ENCODE data around the gene SLC2A6. TPM values are rescaled to one million over a fixed set of nuclear protein-coding genes. Genes with fewer than 3 reads are reported as not detected.

SLC2A6 gene
- total RNA-seq = 2.6 and 2.9 TPM in 2 replicates

- H3K27me3 ChIP-seq (ENCODE audit: control insufficient read depth, insufficient read depth, low read length) = no peaks in the 10 kb centered on the region
- DNase-seq (ENCODE audit: low read depth) = peak; percentile 68
- H3K36me3 ChIP-seq (ENCODE audit: control insufficient read depth, insufficient read depth, low read length) = peaks cover 4% of the 10 kb centered on the region
- peak within 1 kb of the TSS; percentile 54 for H3K4me3 ChIP-seq (ENCODE audit: low read depth, low read length)
- TF ChIP-seq, protein P1, sequence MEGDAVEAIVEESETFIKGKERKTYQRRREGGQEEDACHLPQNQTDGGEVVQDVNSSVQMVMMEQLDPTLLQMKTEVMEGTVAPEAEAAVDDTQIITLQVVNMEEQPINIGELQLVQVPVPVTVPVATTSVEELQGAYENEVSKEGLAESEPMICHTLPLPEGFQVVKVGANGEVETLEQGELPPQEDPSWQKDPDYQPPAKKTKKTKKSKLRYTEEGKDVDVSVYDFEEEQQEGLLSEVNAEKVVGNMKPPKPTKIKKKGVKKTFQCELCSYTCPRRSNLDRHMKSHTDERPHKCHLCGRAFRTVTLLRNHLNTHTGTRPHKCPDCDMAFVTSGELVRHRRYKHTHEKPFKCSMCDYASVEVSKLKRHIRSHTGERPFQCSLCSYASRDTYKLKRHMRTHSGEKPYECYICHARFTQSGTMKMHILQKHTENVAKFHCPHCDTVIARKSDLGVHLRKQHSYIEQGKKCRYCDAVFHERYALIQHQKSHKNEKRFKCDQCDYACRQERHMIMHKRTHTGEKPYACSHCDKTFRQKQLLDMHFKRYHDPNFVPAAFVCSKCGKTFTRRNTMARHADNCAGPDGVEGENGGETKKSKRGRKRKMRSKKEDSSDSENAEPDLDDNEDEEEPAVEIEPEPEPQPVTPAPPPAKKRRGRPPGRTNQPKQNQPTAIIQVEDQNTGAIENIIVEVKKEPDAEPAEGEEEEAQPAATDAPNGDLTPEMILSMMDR (IDR thresholded peaks at IDR 0.05; ENCODE audit: insufficient read depth, low read length, severe bottlenecking) = no peak
- no peak for FAIRE-seq
Measured at GRCh38 chr9:133478851-133479711, at the start of gene SLC2A6. TSS of gene SLC2A6 (minus strand) at chr9:133479099. CDS start at chr9:133479059, 40 bp downstream.

- H3K27me3 ChIP-seq (ENCODE audit: control insufficient read depth, insufficient read depth, low read length) = peaks cover 26% of the 10 kb centered on the region
- DNase-seq (ENCODE audit: low read depth) (no peak), FAIRE-seq (no peak)
- H3K4me3 ChIP-seq (ENCODE audit: low read depth, low read length) = no peak overlapping the region
- H3K36me3 ChIP-seq (ENCODE audit: control insufficient read depth, insufficient read depth, low read length) = no peaks in the 10 kb centered on the region
- TF ChIP-seq, protein P1 (IDR thresholded peaks at IDR 0.05; ENCODE audit: insufficient read depth, low read length, severe bottlenecking) = no peak
Measured at GRCh38 chr9:133528001-133528875, 49.3 kb upstream of the SLC2A6 start.

DNA sequence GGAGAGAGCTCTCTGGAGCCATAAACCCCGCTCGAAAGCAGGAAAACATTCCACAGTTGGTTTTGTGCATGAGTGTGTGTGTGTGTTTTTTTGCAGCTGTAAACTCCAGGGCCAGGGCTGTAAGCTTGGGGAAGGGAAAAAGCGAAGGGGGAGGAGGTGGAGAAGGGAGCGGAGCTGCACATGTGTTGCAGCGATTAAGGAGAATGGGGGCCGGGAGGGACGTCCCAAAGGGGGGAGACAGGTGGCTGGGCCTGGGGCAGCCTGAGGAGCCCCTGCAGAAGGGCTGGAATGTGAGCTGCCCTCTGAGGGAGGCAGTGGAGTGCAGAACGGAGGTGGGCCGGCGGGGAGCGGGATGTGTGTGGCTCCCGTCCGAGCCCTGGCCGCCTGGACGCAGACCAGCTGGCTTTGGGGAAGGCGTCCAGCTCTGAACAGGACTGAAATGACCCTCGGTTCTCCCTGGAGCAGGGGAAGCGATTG is 48.6 kb upstream of the SLC2A6 start:
- Histone ChIP-seq H3K27me3 (ENCODE audit: control insufficient read depth, insufficient read depth, low read length) (peaks cover 26% of the 10 kb centered on the region), H3K36me3 (ENCODE audit: control insufficient read depth, insufficient read depth, low read length) (no peaks in the 10 kb centered on the region), H3K4me3 (ENCODE audit: low read depth, low read length) (no peak overlapping the region)
- TF ChIP-seq, protein P1 (IDR thresholded peaks at IDR 0.05; ENCODE audit: insufficient read depth, low read length, severe bottlenecking) = no peak
- no peak for DNase-seq (ENCODE audit: low read depth)
- FAIRE-seq = no peak

DNA sequence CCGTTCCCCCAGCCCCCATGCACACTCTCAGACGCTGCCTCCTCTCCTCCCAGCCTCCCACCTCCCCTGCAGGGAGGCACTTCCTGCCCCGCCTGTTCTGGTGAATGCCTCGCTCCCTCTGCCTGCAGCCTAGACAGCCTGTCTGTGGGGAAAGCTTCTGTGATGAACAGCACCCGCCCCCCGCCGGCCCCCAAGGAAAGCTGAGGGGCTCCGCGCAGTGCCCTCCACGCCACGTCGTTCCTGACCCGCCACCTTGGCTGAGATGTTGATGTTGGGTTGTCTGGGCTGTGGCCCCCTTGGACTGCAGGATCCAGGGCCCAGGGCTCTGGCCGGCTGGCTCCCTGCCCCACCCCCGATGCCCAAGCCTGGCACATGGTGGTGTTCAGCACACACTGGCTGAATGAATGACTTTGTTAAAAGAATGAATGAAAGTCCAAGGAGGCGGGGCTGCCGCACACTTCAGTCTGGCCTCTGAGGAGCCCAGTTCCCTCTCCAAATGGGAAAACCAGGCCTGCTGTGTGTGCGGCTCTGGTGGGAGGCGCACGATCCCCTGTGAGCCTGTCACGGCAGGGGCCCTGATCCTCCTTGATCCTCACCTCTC is 47.9 kb upstream of the SLC2A6 start:
- no peak for FAIRE-seq
- DNase-seq (ENCODE audit: low read depth) = no peak
- H3K4me3 ChIP-seq (ENCODE audit: low read depth, low read length) = no peak overlapping the region
- H3K36me3 ChIP-seq (ENCODE audit: control insufficient read depth, insufficient read depth, low read length) = no peaks in the 10 kb centered on the region
- TF ChIP-seq, protein P1 (IDR thresholded peaks at IDR 0.05; ENCODE audit: insufficient read depth, low read length, severe bottlenecking) = no peak
- peaks cover 26% of the 10 kb centered on the region for H3K27me3 ChIP-seq (ENCODE audit: control insufficient read depth, insufficient read depth, low read length)

- Histone ChIP-seq H3K36me3 (ENCODE audit: control insufficient read depth, insufficient read depth, low read length) (no peaks in the 10 kb centered on the region), H3K4me3 (ENCODE audit: low read depth, low read length) (no peak overlapping the region), H3K27me3 (ENCODE audit: control insufficient read depth, insufficient read depth, low read length) (peaks cover 28% of the 10 kb centered on the region)
- TF ChIP-seq, protein P1 (IDR thresholded peaks at IDR 0.05; ENCODE audit: insufficient read depth, low read length, severe bottlenecking) = no peak
- DNase-seq (ENCODE audit: low read depth) (no peak), FAIRE-seq (no peak)
Measured at GRCh38 chr9:133525677-133526076, 46.8 kb upstream of the SLC2A6 start.
